ENCODE measurements around the gene SSBP3. TPM values are rescaled to one million over a fixed set of nuclear protein-coding genes. Genes with fewer than 3 reads are reported as not detected.
"Not testable (repeated sequence)": the region's sequence is repeated elsewhere in the genome, so short reads cannot be mapped to it uniquely, and the experiment has no call there.

SSBP3 gene
- total and polyA plus RNA-seq, 2 donors from 2014 or later = 33.3 to 49.6 TPM

- Histone ChIP-seq H3K9me3 (ENCODE audit: control insufficient read depth in 2 of 3, insufficient read depth in 1 of 3, low read length in 3 of 3) (no peaks in the 10 kb centered on the region), H3K9ac (ENCODE audit: low read length in 3 of 3) (no peak overlapping the region), H3K36me3 (ENCODE audit: control insufficient read depth in 2 of 3, insufficient read depth in 3 of 3, low read length in 3 of 3) (peaks cover 15 to 77% (median 55%) of the 10 kb centered on the region in 3 donors), H3K27me3 (ENCODE audit: control insufficient read depth, insufficient read depth, low read length) (no peaks in the 10 kb centered on the region), H3K4me1 (ENCODE audit: control insufficient read depth in 2 of 3, insufficient read depth in 2 of 3, low read depth in 1 of 3, low read length in 3 of 3) (peaks cover 0 to 7% (median 5%) of the 10 kb centered on the region in 3 donors), H3K4me3 (ENCODE audit: low read length in 3 of 3) (no peak overlapping the region), H3K27ac (ENCODE audit: low read depth in 2 of 2, low read length in 2 of 2) (no peak overlapping the region)
- TF ChIP-seq CTCF (IDR thresholded peaks at IDR 0.05; ENCODE audit: borderline replicate concordance, extremely low read depth, insufficient read depth) = no peak
- FAIRE-seq (no peak), DNase-seq (no peak)
- intact Hi-C loops (cut with DNase I) = no loop called here
Observed at GRCh38 chr1:54215523-54215922, 190.7 kb downstream of the SSBP3 start.

GRCh38 chr1:54212872-54213271 lies 193.3 kb downstream of the SSBP3 start:
- Histone ChIP-seq H3K36me3 (ENCODE audit: control insufficient read depth in 2 of 3, insufficient read depth in 3 of 3, low read length in 3 of 3) (peaks cover 11 to 81% (median 60%) of the 10 kb centered on the region in 3 donors), H3K4me3 (ENCODE audit: low read length in 3 of 3) (no peak overlapping the region), H3K27me3 (ENCODE audit: control insufficient read depth, insufficient read depth, low read length) (no peaks in the 10 kb centered on the region), H3K4me1 (ENCODE audit: control insufficient read depth in 2 of 3, insufficient read depth in 2 of 3, low read depth in 1 of 3, low read length in 3 of 3) (no peaks in the 10 kb centered on the region), H3K9me3 (ENCODE audit: control insufficient read depth in 2 of 3, insufficient read depth in 1 of 3, low read length in 3 of 3) (no peaks in the 10 kb centered on the region), H3K9ac (ENCODE audit: low read length in 3 of 3) (no peak overlapping the region), H3K27ac (ENCODE audit: low read depth in 2 of 2, low read length in 2 of 2) (no peak overlapping the region)
- TF ChIP-seq CTCF (IDR thresholded peaks at IDR 0.05; ENCODE audit: borderline replicate concordance, extremely low read depth, insufficient read depth) = no peak
- intact Hi-C loops (cut with DNase I) = no loop called here
- DNase-seq = no peak
- FAIRE-seq = no peak

GRCh38 chr1:54207896-54208295 lies 198.3 kb downstream of the SSBP3 start:
- intact Hi-C loops (cut with DNase I); H3K9me3 ChIP-seq (ENCODE audit: control insufficient read depth in 2 of 3, insufficient read depth in 1 of 3, low read length in 3 of 3); DNase-seq; H3K4me1 ChIP-seq (ENCODE audit: control insufficient read depth in 2 of 3, insufficient read depth in 2 of 3, low read depth in 1 of 3, low read length in 3 of 3); H3K27ac ChIP-seq (ENCODE audit: low read depth in 2 of 2, low read length in 2 of 2); H3K4me3 ChIP-seq (ENCODE audit: low read length in 3 of 3); H3K27me3 ChIP-seq (ENCODE audit: control insufficient read depth, insufficient read depth, low read length); FAIRE-seq; H3K9ac ChIP-seq (ENCODE audit: low read length in 3 of 3): not testable (repeated sequence)
- peaks cover 3 to 62% (median 52%) of the 10 kb centered on the region in 3 donors for H3K36me3 ChIP-seq (ENCODE audit: control insufficient read depth in 2 of 3, insufficient read depth in 3 of 3, low read length in 3 of 3)

- no peaks in the 10 kb centered on the region for H3K27me3 ChIP-seq (ENCODE audit: control insufficient read depth, insufficient read depth, low read length)
- H3K27ac ChIP-seq (ENCODE audit: low read depth in 2 of 2, low read length in 2 of 2) = no peak overlapping the region
- no peak for TF ChIP-seq CTCF (IDR thresholded peaks at IDR 0.05; ENCODE audit: borderline replicate concordance, extremely low read depth, insufficient read depth)
- intact Hi-C loops (cut with DNase I) = no loop called here
- no peaks in the 10 kb centered on the region for H3K9me3 ChIP-seq (ENCODE audit: control insufficient read depth in 2 of 3, insufficient read depth in 1 of 3, low read length in 3 of 3)
- no peaks in the 10 kb centered on the region for H3K4me1 ChIP-seq (ENCODE audit: control insufficient read depth in 2 of 3, insufficient read depth in 2 of 3, low read depth in 1 of 3, low read length in 3 of 3)
- peaks cover 3 to 56% (median 46%) of the 10 kb centered on the region in 3 donors for H3K36me3 ChIP-seq (ENCODE audit: control insufficient read depth in 2 of 3, insufficient read depth in 3 of 3, low read length in 3 of 3)
- H3K9ac ChIP-seq (ENCODE audit: low read length in 3 of 3) = no peak overlapping the region
- no peak for DNase-seq
- no peak for FAIRE-seq
- H3K4me3 ChIP-seq (ENCODE audit: low read length in 3 of 3) = no peak overlapping the region
Observed at GRCh38 chr1:54207287-54207686, 198.9 kb downstream of the SSBP3 start.
